HEK293 (cell line): ENCODE measurements around the gene TAF6L.
A peak's percentile ranks its signal among the peaks of the same experiment; 100 is the strongest.

Source experiments
- CTCF ChIA-PET: fragments of 350-600 bp; formaldehyde crosslinking; extraction: SDS; loops from one replicate; lab custom pipeline; 2021; ENCODE audit warnings: antibody characterized with exemption; lab: Yijun Ruan, JAX
- POLR2A ChIA-PET: fragments of 300-600 bp; formaldehyde crosslinking; extraction: SDS; loops from one replicate; lab custom pipeline; 2020; ENCODE audit warnings: antibody characterized with exemption, inconsistent platforms; lab: Yijun Ruan, JAX
- H3K27ac ChIP-seq: fragments of 200-500 bp; sonication (Bioruptor generic); 2 replicates; pipeline ENCODE4 v1.5.1; 2014; ENCODE audit warnings: low read depth, low read length, control low read depth, inconsistent platforms; ENCODE audit errors: extremely low read depth
- H3K36me3 ChIP-seq, 2 experiments: fragments of 200-500 bp in 1 of 2; sonication (Bioruptor generic) in 1 of 2; 1 replicate in 1 of 2; 2 replicates in 1 of 2; pipeline ENCODE4 v1.5.1; 2014 to 2017; ENCODE audit warnings: inconsistent platforms in 2 of 2, low read length in 2 of 2; ENCODE audit not compliant: control insufficient read depth in 2 of 2, insufficient read depth in 1 of 2
- H3K4me1 ChIP-seq: fragments of 200-500 bp; sonication (Bioruptor generic); 2 replicates; pipeline ENCODE4 v1.5.1; 2014; ENCODE audit warnings: mild to moderate bottlenecking, low read length, inconsistent platforms; ENCODE audit not compliant: control insufficient read depth, insufficient read depth
- H3K4me3 ChIP-seq: 2 replicates; pipeline ENCODE4 v1.5.1; 2011; ENCODE audit warnings: low read depth, mild to moderate bottlenecking, control low read depth, low read length, moderate library complexity
- H3K9me3 ChIP-seq: fragments of 200-500 bp; sonication (Bioruptor generic); 2 replicates; pipeline ENCODE4 v1.5.1; 2014; ENCODE audit warnings: low read depth, low read length, inconsistent platforms; ENCODE audit not compliant: control insufficient read depth, insufficient read depth
- IKZF3 ChIP-seq: fragments of 450-650 bp; IDR thresholded peaks from 2 replicates; pipeline ENCODE4 v1.5.0; 2018; ENCODE audit warnings: missing biosample characterization, mild to moderate bottlenecking, missing genetic modification characterization, moderate library complexity
- OSR2 ChIP-seq: fragments of 450-650 bp; formaldehyde crosslinking; IDR thresholded peaks from 2 replicates; pipeline ENCODE4 v1.5.1; 2016; ENCODE audit warnings: missing biosample characterization, missing genetic modification characterization
- PATZ1 ChIP-seq: fragments of 450-650 bp; formaldehyde crosslinking; IDR thresholded peaks from 2 replicates; pipeline ENCODE4 v1.5.1; 2016; ENCODE audit warnings: missing biosample characterization, missing genetic modification characterization
- PRDM6 ChIP-seq: fragments of 450-650 bp; formaldehyde crosslinking; IDR thresholded peaks from 2 replicates; pipeline ENCODE4 v1.5.1; 2017; ENCODE audit warnings: missing biosample characterization, missing genetic modification characterization
- REST ChIP-seq: fragments of 450-650 bp; formaldehyde crosslinking; IDR thresholded peaks from 2 replicates; pipeline ENCODE4 v1.5.1; 2016; ENCODE audit warnings: missing biosample characterization, missing genetic modification characterization
- SP2 ChIP-seq: fragments of 450-650 bp; formaldehyde crosslinking; IDR thresholded peaks from 2 replicates; pipeline ENCODE4 v1.5.1; 2016; ENCODE audit warnings: missing biosample characterization, missing genetic modification characterization
- WT1 ChIP-seq: fragments of 450-650 bp; formaldehyde crosslinking; IDR thresholded peaks from 2 replicates; pipeline ENCODE4 v1.5.1; 2016; ENCODE audit warnings: missing biosample characterization, missing genetic modification characterization
- ZBTB48 ChIP-seq: fragments of 450-650 bp; formaldehyde crosslinking; IDR thresholded peaks from 2 replicates; pipeline ENCODE4 v1.5.1; 2016; ENCODE audit warnings: missing biosample characterization, missing genetic modification characterization
- ZBTB8A ChIP-seq: fragments of 450-650 bp; formaldehyde crosslinking; IDR thresholded peaks from 2 replicates; pipeline ENCODE4 v1.5.1; 2016; ENCODE audit warnings: missing biosample characterization, missing genetic modification characterization
- ZFHX2 ChIP-seq: fragments of 450-650 bp; formaldehyde crosslinking; conservative IDR thresholded peaks from 2 replicates; pipeline ENCODE4 v1.5.1; 2016; ENCODE audit warnings: missing biosample characterization, missing genetic modification characterization
- ZNF146 ChIP-seq: fragments of 450-650 bp; formaldehyde crosslinking; IDR thresholded peaks from 2 replicates; pipeline ENCODE4 v1.5.1; 2016; ENCODE audit warnings: missing biosample characterization, missing genetic modification characterization
- ZNF157 ChIP-seq: fragments of 450-650 bp; formaldehyde crosslinking; IDR thresholded peaks from 2 replicates; pipeline ENCODE4 v1.5.1; 2016; ENCODE audit warnings: missing biosample characterization, missing genetic modification characterization
- ZNF19 ChIP-seq: fragments of 450-650 bp; formaldehyde crosslinking; IDR thresholded peaks from 2 replicates; pipeline ENCODE4; 2016; ENCODE audit warnings: missing biosample characterization, missing genetic modification characterization, low read depth
- ZNF266 ChIP-seq: fragments of 450-650 bp; formaldehyde crosslinking; IDR thresholded peaks from 2 replicates; pipeline ENCODE4 v1.5.1; 2016; ENCODE audit warnings: missing biosample characterization, missing genetic modification characterization, low read depth
- ZNF335 ChIP-seq: fragments of 450-650 bp; formaldehyde crosslinking; conservative IDR thresholded peaks from 2 replicates; pipeline ENCODE4 v1.5.1; 2016; ENCODE audit warnings: missing biosample characterization, missing genetic modification characterization
- ZNF341 ChIP-seq: fragments of 450-650 bp; formaldehyde crosslinking; IDR thresholded peaks from 2 replicates; pipeline ENCODE4; 2016; ENCODE audit warnings: low read depth, missing biosample characterization, missing genetic modification characterization
- ZNF366 ChIP-seq: fragments of 450-650 bp; formaldehyde crosslinking; conservative IDR thresholded peaks from 2 replicates; pipeline ENCODE4 v1.5.1; 2016; ENCODE audit warnings: missing biosample characterization, missing genetic modification characterization
- ZNF391 ChIP-seq: fragments of 450-650 bp; formaldehyde crosslinking; IDR thresholded peaks from 2 replicates; pipeline ENCODE4 v1.5.1; 2016; ENCODE audit warnings: low read depth, missing biosample characterization, missing genetic modification characterization, borderline replicate concordance
- ZNF518A ChIP-seq: fragments of 450-650 bp; formaldehyde crosslinking; conservative IDR thresholded peaks from 2 replicates; pipeline ENCODE4 v1.5.1; 2016; ENCODE audit warnings: low read depth, missing biosample characterization, missing genetic modification characterization
- ZNF561 ChIP-seq: fragments of 450-650 bp; IDR thresholded peaks from 2 replicates; pipeline ENCODE4 v1.5.1; 2018; ENCODE audit warnings: missing biosample characterization, missing genetic modification characterization, borderline replicate concordance
- ZNF629 ChIP-seq: fragments of 450-650 bp; formaldehyde crosslinking; IDR thresholded peaks from 2 replicates; pipeline ENCODE4 v1.5.1; 2017; ENCODE audit warnings: missing biosample characterization, missing genetic modification characterization
- ZNF645 ChIP-seq: fragments of 450-650 bp; formaldehyde crosslinking; IDR thresholded peaks from 2 replicates; pipeline ENCODE4; 2016; ENCODE audit warnings: missing biosample characterization, missing genetic modification characterization
- ZSCAN30 ChIP-seq: fragments of 450-650 bp; IDR thresholded peaks from 2 replicates; pipeline ENCODE4 v1.5.1; 2018; ENCODE audit warnings: missing biosample characterization, mild to moderate bottlenecking, missing genetic modification characterization, moderate library complexity

TAF6L gene

GRCh38 chr11:62728171-62728988 lies 42.8 kb upstream of the TAF6L start, which contains the start of gene TTC9C:
TTC9C (plus strand) TSS chr11:62728486; CDS start chr11:62728849, 363 bp downstream.
- H3K4me1 ChIP-seq: peaks cover 4% of the 10 kb centered on the region; the same call in 1 of the 2 replicates
- H3K9me3 ChIP-seq: no peaks in the 10 kb centered on the region
- peaks cover 6 to 45% of the 10 kb centered on the region in 2 experiments; a peak in 2 of 3 replicates for H3K36me3 ChIP-seq
- POLR2A ChIA-PET: interaction anchor here (0.6 to 10.0 kb wide), 23 partner anchors 17 to 156 kb away, joined by 3 to 137 read pairs (median 9); partner anchors contain the start of genes BSCL2, EEF1G, GNG3 and INTS5
- peak within 1 kb of the TSS; percentile 93 for H3K4me3 ChIP-seq
- peak within 1 kb of the TSS; percentile 98 for H3K27ac ChIP-seq
- CTCF ChIA-PET: interaction anchor here (0.7 to 0.9 kb wide), 2 partner anchors 41 to 413 kb away, joined by 3 to 5 read pairs; no protein-coding TSS in a partner anchor
- peak; percentile 55; the same call in 1 of the 2 replicates for TF ChIP-seq SP2 (tag by site-specific recombination)
- peak; percentile 31 for TF ChIP-seq ZFHX2
- TF ChIP-seq ZBTB48: 0 out of 2 replicates have a peak, but pooled peaks have one; percentile 19
- peak; percentile 39; the same call in 1 of the 2 replicates for TF ChIP-seq ZBTB8A (tag by site-specific recombination)
- no peak for TF ChIP-seq ZNF19 (tag by site-specific recombination)
- peak; percentile 61; the same call in 1 of the 2 replicates for TF ChIP-seq PATZ1
- TF ChIP-seq ZNF629: peak; percentile 73
- TF ChIP-seq ZNF341 (tag by site-specific recombination): peak; percentile 59
- TF ChIP-seq ZNF146: no peak
- no peak for TF ChIP-seq ZNF645 (tag by site-specific recombination)
- TF ChIP-seq ZNF561 (tag by site-specific recombination): peak; percentile 65; the same call in 1 of the 2 replicates
- no peak for TF ChIP-seq REST
- no peak for TF ChIP-seq ZNF366
- TF ChIP-seq ZSCAN30 (tag by site-specific recombination): 0 out of 2 replicates have a peak, but pooled peaks have one; percentile 47
- TF ChIP-seq PRDM6: no peak
- TF ChIP-seq ZNF157 (tag by site-specific recombination): no peak
- peak; percentile 87 for TF ChIP-seq ZNF335
- no peak for TF ChIP-seq ZNF266 (tag by site-specific recombination)
- TF ChIP-seq ZNF518A: peak; percentile 74
- peak; percentile 35 for TF ChIP-seq OSR2 (tag by site-specific recombination)
- no peak for TF ChIP-seq WT1 (tag by site-specific recombination)
- 0 out of 2 replicates have a peak, but pooled peaks have one; percentile 15 for TF ChIP-seq ZNF391 (tag by site-specific recombination)
- TF ChIP-seq IKZF3 (tag by site-specific recombination): peak; percentile 71
